B cell (primary cell): Measurements from ENCODE around the gene ST8SIA6. TPM values are rescaled to one million over a fixed set of nuclear protein-coding genes. Genes with fewer than 3 reads are reported as not detected.

Experiments used
- ATAC-seq: fragments of 200-7000 bp; cut with Tn5 transposase; one replicate; pipeline ENCODE4 v1.10.0; 2021; ENCODE audit warnings: low read depth, mild to moderate bottlenecking, moderate number of reproducible peaks, moderate library complexity
- CTCF ChIA-PET: fragments of 350-600 bp; sonication (Branson Sonifier 250); formaldehyde crosslinking; loops from one replicate; lab custom pipeline; 2021; ENCODE audit warnings: antibody characterized with exemption, inconsistent platforms; lab: Charles Lee
- POLR2A ChIA-PET: fragments of 350-600 bp; sonication (Branson Sonifier 250); formaldehyde crosslinking; loops from one replicate; lab custom pipeline; 2021; ENCODE audit warnings: antibody characterized with exemption; lab: Charles Lee
- DNase-seq: peaks from one replicate; pipeline ENCODE4 v3.0.0; 2013
- H2AFZ ChIP-seq: 2 replicates; pipeline ENCODE4 v1.6.1; 2012; ENCODE audit warnings: mild to moderate bottlenecking, low read depth, low read length; ENCODE audit not compliant: insufficient read depth, poor library complexity, severe bottlenecking
- H3K27ac ChIP-seq, 2 donors: 1 replicate in 1 of 2; 2 replicates in 1 of 2; pipeline ENCODE4 v1.5.1; 2012 to 2013; ENCODE audit warnings: low read length in 2 of 2, mild to moderate bottlenecking in 2 of 2, moderate library complexity in 1 of 2
- H3K27me3 ChIP-seq, 4 experiments: fragments of 200-600 bp in 1 of 4; sonication (generic) in 1 of 4; replicated peaks in 1 of 4; 1 replicate in 2 of 4; 2 replicates in 2 of 4; pipeline versions ENCODE4 v1.6.1 to v1.7.0; 2013 to 2016; ENCODE audit warnings: low read length in 3 of 4, mild to moderate bottlenecking in 2 of 4, mixed read lengths in 1 of 4, moderate library complexity in 1 of 4; ENCODE audit not compliant: insufficient read depth in 4 of 4, control insufficient read depth in 3 of 4; ENCODE audit errors: control extremely low read depth in 1 of 4
- H3K36me3 ChIP-seq, 2 experiments: replicated peaks in 1 of 2; 1 replicate in 1 of 2; 2 replicates in 1 of 2; pipeline versions ENCODE4 v1.6.1 to v1.7.1; 2013; ENCODE audit warnings: low read length in 1 of 2; ENCODE audit not compliant: insufficient read depth in 2 of 2, control insufficient read depth in 1 of 2; ENCODE audit errors: control extremely low read depth in 1 of 2, extremely low read depth in 1 of 2
- H3K4me1 ChIP-seq, 2 donors: fragments of 200-600 bp in 1 of 2; sonication (generic) in 1 of 2; 1 replicate in 1 of 2; 2 replicates in 1 of 2; pipeline versions ENCODE4 v1.5.1 to v1.6.1; 2013 to 2017; ENCODE audit warnings: low read length in 2 of 2; ENCODE audit not compliant: control insufficient read depth in 2 of 2, insufficient read depth in 2 of 2
- H3K4me2 ChIP-seq: replicated peaks from 2 replicates; pipeline ENCODE3; 2012; ENCODE audit warnings: mild to moderate bottlenecking, low read depth, low read length; ENCODE audit not compliant: poor library complexity, severe bottlenecking
- H3K4me3 ChIP-seq, 5 experiments: fragments of 200-600 bp in 1 of 5; sonication (generic) in 1 of 5; 1 replicate in 3 of 5; 2 replicates in 2 of 5; pipeline versions ENCODE4 v1.5.1 to v1.7.0; 2011 to 2016; ENCODE audit warnings: low read length in 4 of 5, mild to moderate bottlenecking in 4 of 5, low read depth in 2 of 5, control low read depth in 1 of 5, moderate library complexity in 1 of 5; ENCODE audit not compliant: insufficient read depth in 1 of 5; ENCODE audit errors: control extremely low read depth in 1 of 5, extremely low read depth in 1 of 5
- H3K79me2 ChIP-seq: fragments of 200-600 bp; sonication (generic); one replicate; pipeline ENCODE4 v1.6.0; 2016; ENCODE audit warnings: low read length; ENCODE audit not compliant: control insufficient read depth, insufficient read depth
- H3K9ac ChIP-seq: fragments of 200-600 bp; sonication (generic); 2 replicates; pipeline ENCODE4 v1.6.1; 2017; ENCODE audit warnings: mild to moderate bottlenecking, low read length, moderate library complexity
- H3K9me3 ChIP-seq, 3 donors: one replicate each; pipeline versions ENCODE4 v1.6.1 to v1.7.1; 2013; ENCODE audit warnings: low read length in 2 of 3; ENCODE audit not compliant: control insufficient read depth in 2 of 3, insufficient read depth in 1 of 3; ENCODE audit errors: control extremely low read depth in 1 of 3
- H4K20me1 ChIP-seq: 2 replicates; pipeline ENCODE4 v1.6.0; 2012; ENCODE audit warnings: mild to moderate bottlenecking, low read length; ENCODE audit not compliant: insufficient read depth, control insufficient read depth, poor library complexity, severe bottlenecking
- H3K27ac Mint-ChIP-seq: one replicate; pipeline ENCODE4 v1.8.0; 2021; ENCODE audit warnings: mixed read lengths
- H3K27me3 Mint-ChIP-seq: one replicate; pipeline ENCODE4 v1.8.0; 2021; ENCODE audit warnings: mixed read lengths
- H3K4me1 Mint-ChIP-seq: one replicate; pipeline ENCODE4 v1.8.0; 2021; ENCODE audit warnings: mixed read lengths
- H3K4me3 Mint-ChIP-seq: one replicate; pipeline ENCODE4 v1.8.0; 2021; ENCODE audit warnings: mixed read lengths
- H3K9me3 Mint-ChIP-seq: one replicate; pipeline ENCODE4 v1.8.0; 2022; ENCODE audit warnings: mixed read lengths; ENCODE audit not compliant: insufficient read depth
- CTCF ChIP-seq: fragments of 200-600 bp; IDR thresholded peaks from one replicate; pipeline ENCODE4 v1.8.0; 2022; ENCODE audit warnings: antibody characterized with exemption, mild to moderate bottlenecking
- EZH2 ChIP-seq: IDR thresholded peaks from 2 replicates; pipeline ENCODE4 v1.6.1; 2012; ENCODE audit warnings: borderline replicate concordance, low read depth, mild to moderate bottlenecking, moderate library complexity, low read length; ENCODE audit not compliant: insufficient read depth, poor library complexity, severe bottlenecking
- WGBS: methylation state at CpG from one replicate; pipeline ENCODE4 v1.1.5; 2013; ENCODE audit warnings: missing lambda C conversion rate; ENCODE audit not compliant: insufficient coverage; 5-methylcytosine and 5-hydroxymethylcytosine counted together
- intact Hi-C: fragments of 100-400 bp; cut with micrococcal nuclease; formaldehyde crosslinking; loops from one replicate; pipeline ENCODE4 v1.10.0; 2022
- polyA plus RNA-seq: library from polyadenylated mRNA; depleted of rRNA; stranded (reverse); fragments of >200 nt; gene quantifications from 2 replicates; pipeline ENCODE4 v1.2.3, GENCODE V29; 2012
- total RNA-seq, 2 donors: library from RNA; stranded (reverse); fragments of 120-200 nt in 1 of 2; gene quantifications; 1 replicate in 1 of 2; 2 replicates in 1 of 2; pipeline versions ENCODE4 v1.2.3 to v1.2.4, GENCODE V29; 2013 to 2022

Gene ST8SIA6
- total and polyA plus RNA-seq, 2 donors (not counting 1 experiment from before 2014, with no cell fraction given), result 0.04 TPM; not detected in 1

- Mint-ChIP-seq H3K9me3 (peaks cover 2% of the 10 kb centered on the region), H3K27ac (no peak overlapping the region), H3K27me3 (peaks cover 30% of the 10 kb centered on the region), H3K4me1 (peaks cover 5% of the 10 kb centered on the region), H3K4me3 (no peak overlapping the region)
- no peaks in the 10 kb centered on the region for H3K36me3 ChIP-seq
- 96% methylated on average over 3 of the region's 4 CpGs for WGBS
- no peak overlapping the region for H3K4me2 ChIP-seq
- CTCF ChIA-PET, result interaction anchor here (0.7 kb wide), 1 partner anchor 413 kb away, joined by 3 read pairs; no protein-coding TSS in a partner anchor
- DNase-seq, result no peak
- intact Hi-C loops, result no loop called here
- no peak for TF ChIP-seq EZH2
- no peak for TF ChIP-seq CTCF
- peaks cover 0 to 3% (median 0%) of the 10 kb centered on the region in 3 donors for H3K9me3 ChIP-seq
- no peak overlapping the region for H3K27ac ChIP-seq
- H3K79me2 ChIP-seq, result no peaks in the 10 kb centered on the region
- no peak overlapping the region for H2AFZ ChIP-seq
- H3K4me1 ChIP-seq, result peaks cover 5% of the 10 kb centered on the region in 2 donors
- no peak for ATAC-seq
- H4K20me1 ChIP-seq, result no peaks in the 10 kb centered on the region
- H3K27me3 ChIP-seq, result peaks cover 0 to 13% (median 2%) of the 10 kb centered on the region in 4 experiments
- no peak overlapping the region for H3K9ac ChIP-seq
- no peak overlapping the region for H3K4me3 ChIP-seq
- POLR2A ChIA-PET, result no interaction called here
These were observed 18.4 kb downstream of the ST8SIA6 start for GRCh38 chr10:17435953-17436352.

- Histone ChIP-seq H3K4me1 (peaks cover 5% of the 10 kb centered on the region in 2 donors), H3K27ac (no peak overlapping the region), H3K79me2 (no peaks in the 10 kb centered on the region), H3K36me3 (no peaks in the 10 kb centered on the region), H3K27me3 (peaks cover 0 to 15% (median 2%) of the 10 kb centered on the region in 4 experiments), H3K9ac (no peak overlapping the region), H4K20me1 (no peaks in the 10 kb centered on the region), H3K4me2 (no peak overlapping the region), H3K4me3 (no peak overlapping the region), H3K9me3 (peaks cover 0 to 3% (median 0%) of the 10 kb centered on the region in 3 donors), H2AFZ (no peak overlapping the region)
- Mint-ChIP-seq H3K4me1 (peaks cover 10% of the 10 kb centered on the region), H3K4me3 (no peak overlapping the region), H3K27me3 (peaks cover 30% of the 10 kb centered on the region), H3K27ac (no peak overlapping the region), H3K9me3 (peaks cover 2% of the 10 kb centered on the region)
- CTCF ChIA-PET, result no interaction called here
- POLR2A ChIA-PET, result no interaction called here
- intact Hi-C loops, result no loop called here
- DNase-seq (no peak), ATAC-seq (no peak)
- TF ChIP-seq CTCF (no peak), EZH2 (no peak)
These were observed 19.2 kb downstream of the ST8SIA6 start for GRCh38 chr10:17435187-17435586.
